Mucosa of descending colon (tissue), 3 donors: Measurements from ENCODE around the gene ATG101. TPM values are rescaled to one million over a fixed set of nuclear protein-coding genes. Genes with fewer than 3 reads are reported as not detected.

ENCODE experiments used
- ATAC-seq: fragments of 200-7000 bp; cut with Tn5 transposase; one replicate; pipeline ENCODE4 v1.9.1; 2020; ENCODE audit warnings: mild to moderate bottlenecking, moderate library complexity
- DNase-seq, 3 donors: peaks; one replicate each; pipeline ENCODE4 v3.0.0-alpha.2; 2020
- H3K36me3 ChIP-seq: fragments of 200-600 bp; one replicate; pipeline ENCODE4 v1.8.0; 2021; ENCODE audit warnings: low read depth, mild to moderate bottlenecking
- H3K4me1 ChIP-seq: fragments of 200-600 bp; one replicate; pipeline ENCODE4 v1.8.0; 2021; ENCODE audit warnings: low read depth, mild to moderate bottlenecking
- H3K4me3 ChIP-seq: fragments of 200-600 bp; one replicate; pipeline ENCODE4 v1.8.0; 2021; ENCODE audit warnings: mild to moderate bottlenecking
- H3K9me3 ChIP-seq: fragments of 200-600 bp; one replicate; pipeline ENCODE4 v1.8.0; 2021; ENCODE audit warnings: mild to moderate bottlenecking
- CTCF ChIP-seq: fragments of 200-600 bp; IDR thresholded peaks from one replicate; pipeline ENCODE4 v1.8.0; 2022; ENCODE audit warnings: antibody characterized with exemption, mild to moderate bottlenecking
- intact Hi-C, 2 donors: fragments of 100-400 bp; cut with DNase I in 1 of 2; cut with micrococcal nuclease in 1 of 2; formaldehyde crosslinking; loops; one replicate each; pipeline versions ENCODE4 v1.11.0 to v1.11.1; 2022; cut with DNase I, micrococcal nuclease
- total RNA-seq, 3 donors: library from RNA; stranded (reverse); fragmentation: NEBNext Ultra II Directional in 2 of 3; extraction: Animal tissue kit (Norgen Biotek cat#: 25700) in 2 of 3; gene quantifications; one replicate each; pipeline versions ENCODE4 v1.2.1 to v1.2.4, GENCODE V29; 2021 to 2023
- donor health status: DM: no; HTN: no; CAD: no; lungs with moderate emphysema.
- donor health status: DM: no; HTN: no; CAD: no.
- donor health status: DM: no; HTN: yes; CAD: no.

The ATG101 gene
- total RNA-seq, 3 donors from 2014 or later = 30.1 to 37.5 (median 33.0) TPM

DNA sequence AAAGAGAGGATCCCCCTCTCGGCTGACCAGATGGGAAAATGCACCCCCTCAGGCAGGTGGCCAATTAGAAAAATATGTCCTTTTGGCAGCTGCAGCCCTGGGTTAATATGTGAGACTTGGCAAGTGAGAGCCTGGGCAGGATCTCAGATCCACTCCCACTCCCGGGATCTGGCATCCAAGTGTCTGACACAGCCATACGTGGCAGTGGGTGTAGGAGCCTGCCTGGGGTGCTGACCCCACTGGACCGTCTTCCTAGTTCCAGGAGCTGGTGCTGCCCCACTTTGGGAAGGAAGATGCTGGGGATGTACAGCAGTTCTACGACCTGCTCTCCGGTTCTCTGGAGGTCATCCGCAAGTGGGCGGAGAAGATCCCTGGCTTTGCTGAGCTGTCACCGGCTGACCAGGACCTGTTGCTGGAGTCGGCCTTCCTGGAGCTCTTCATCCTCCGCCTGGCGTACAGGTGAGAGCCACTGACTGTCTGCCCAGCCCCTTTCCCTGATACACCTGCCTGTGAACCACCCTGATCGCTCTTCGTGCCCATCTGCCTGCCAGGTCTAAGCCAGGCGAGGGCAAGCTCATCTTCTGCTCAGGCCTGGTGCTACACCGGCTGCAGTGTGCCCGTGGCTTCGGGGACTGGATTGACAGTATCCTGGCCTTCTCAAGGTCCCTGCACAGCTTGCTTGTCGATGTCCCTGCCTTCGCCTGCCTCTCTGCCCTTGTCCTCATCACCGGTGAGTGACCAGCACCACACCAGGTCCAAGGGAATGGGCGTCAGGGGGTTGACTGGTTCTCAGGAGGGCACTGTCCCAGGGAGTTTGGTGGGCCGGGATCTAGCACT lies 12.8 kb upstream of the ATG101 start:
- peak in 1 of 3 donors; percentile 34 for DNase-seq
- Histone ChIP-seq H3K4me1 (peaks cover 16% of the 10 kb centered on the region), H3K9me3 (no peaks in the 10 kb centered on the region), H3K4me3 (no peak overlapping the region), H3K36me3 (no peaks in the 10 kb centered on the region)
- ATAC-seq = no peak
- intact Hi-C loops = no loop called here
- TF ChIP-seq CTCF = no peak

DNA sequence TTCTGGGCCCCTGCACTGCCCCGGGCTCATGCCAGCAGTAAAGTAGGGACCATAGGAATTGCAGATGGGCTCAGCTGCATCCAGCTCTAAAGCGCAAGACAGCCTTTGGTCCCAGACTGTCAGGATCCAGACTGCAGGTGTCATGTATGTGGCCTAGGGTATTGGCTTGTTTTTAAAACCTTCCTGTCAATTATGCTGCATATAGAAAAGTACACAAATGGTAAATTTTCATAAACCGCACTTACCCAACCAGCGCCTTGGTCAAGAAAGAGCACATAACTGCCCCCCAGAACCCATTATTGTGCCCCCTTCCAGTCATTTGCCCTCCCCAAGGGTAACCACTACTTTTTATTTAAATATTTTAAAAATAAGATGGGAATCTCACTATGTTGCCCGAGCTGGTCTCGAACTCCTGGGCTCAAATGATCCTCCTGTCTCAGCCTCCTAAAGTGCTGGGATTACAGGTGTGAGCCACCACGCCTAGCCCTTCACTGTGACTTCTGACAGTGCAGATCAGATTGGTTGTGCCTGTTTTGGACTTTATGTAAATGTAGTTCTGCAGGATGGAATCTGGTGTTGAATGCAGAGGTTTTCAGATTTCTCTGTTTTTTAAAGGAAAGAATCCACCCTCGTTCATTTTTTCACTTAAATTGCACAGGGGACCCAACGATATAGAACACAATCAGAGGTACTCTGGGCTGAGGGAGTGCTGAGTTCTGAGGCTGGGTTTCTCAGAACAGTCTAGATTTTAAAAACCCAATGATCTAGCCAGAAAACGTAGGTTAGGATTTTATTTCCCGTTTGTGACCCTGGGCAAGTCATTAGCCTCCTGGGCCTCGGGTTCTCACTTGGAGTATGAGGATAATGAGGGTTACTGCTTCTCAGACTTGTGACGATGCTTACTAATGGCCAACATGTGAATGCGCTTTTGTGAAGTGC lies 11.9 kb upstream of the ATG101 start:
- Histone ChIP-seq H3K4me3 (no peak overlapping the region), H3K4me1 (peaks cover 10% of the 10 kb centered on the region), H3K9me3 (no peaks in the 10 kb centered on the region), H3K36me3 (no peaks in the 10 kb centered on the region)
- intact Hi-C loops = no loop called here
- ATAC-seq (no peak), DNase-seq (no peak)
- TF ChIP-seq CTCF = no peak

DNA sequence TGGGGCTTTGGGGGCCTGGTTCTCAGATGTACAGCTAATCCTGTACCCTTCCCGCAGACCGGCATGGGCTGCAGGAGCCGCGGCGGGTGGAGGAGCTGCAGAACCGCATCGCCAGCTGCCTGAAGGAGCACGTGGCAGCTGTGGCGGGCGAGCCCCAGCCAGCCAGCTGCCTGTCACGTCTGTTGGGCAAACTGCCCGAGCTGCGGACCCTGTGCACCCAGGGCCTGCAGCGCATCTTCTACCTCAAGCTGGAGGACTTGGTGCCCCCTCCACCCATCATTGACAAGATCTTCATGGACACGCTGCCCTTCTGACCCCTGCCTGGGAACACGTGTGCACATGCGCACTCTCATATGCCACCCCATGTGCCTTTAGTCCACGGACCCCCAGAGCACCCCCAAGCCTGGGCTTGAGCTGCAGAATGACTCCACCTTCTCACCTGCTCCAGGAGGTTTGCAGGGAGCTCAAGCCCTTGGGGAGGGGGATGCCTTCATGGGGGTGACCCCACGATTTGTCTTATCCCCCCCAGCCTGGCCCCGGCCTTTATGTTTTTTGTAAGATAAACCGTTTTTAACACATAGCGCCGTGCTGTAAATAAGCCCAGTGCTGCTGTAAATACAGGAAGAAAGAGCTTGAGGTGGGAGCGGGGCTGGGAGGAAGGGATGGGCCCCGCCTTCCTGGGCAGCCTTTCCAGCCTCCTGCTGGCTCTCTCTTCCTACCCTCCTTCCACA lies 11.0 kb upstream of the ATG101 start:
- no peak overlapping the region for H3K4me3 ChIP-seq
- ATAC-seq = no peak
- H3K4me1 ChIP-seq = peaks cover 5% of the 10 kb centered on the region
- no peak for TF ChIP-seq CTCF
- peak in 2 of 3 donors; percentile 25 to 39 for DNase-seq
- H3K9me3 ChIP-seq = no peaks in the 10 kb centered on the region
- no peaks in the 10 kb centered on the region for H3K36me3 ChIP-seq
- intact Hi-C loops = no loop called here

GRCh38 chr12:52059582-52060497 lies 9.9 kb upstream of the ATG101 start:
- Histone ChIP-seq H3K4me1 (peaks cover 4% of the 10 kb centered on the region), H3K36me3 (no peaks in the 10 kb centered on the region), H3K4me3 (no peak overlapping the region), H3K9me3 (no peaks in the 10 kb centered on the region)
- intact Hi-C loops = no loop called here
- peak in 1 of 3 donors; percentile 22 for DNase-seq
- TF ChIP-seq CTCF = no peak
- ATAC-seq = peak; percentile 12
